GM21528 (cell line): ENCODE data around the gene PDE6B.
"Not testable (repeated sequence)": the region's sequence is repeated elsewhere in the genome, so short reads cannot be mapped to it uniquely, and the experiment has no call there.

ENCODE experiments used
- ATAC-seq: cut with Tn5 transposase; IDR thresholded peaks from one replicate; pipeline ENCODE4 v1.9.1; 2021; ENCODE audit warnings: mild to moderate bottlenecking, moderate library complexity; ENCODE audit not compliant: unreplicated experiment, low FRiP score

PDE6B gene

DNA sequence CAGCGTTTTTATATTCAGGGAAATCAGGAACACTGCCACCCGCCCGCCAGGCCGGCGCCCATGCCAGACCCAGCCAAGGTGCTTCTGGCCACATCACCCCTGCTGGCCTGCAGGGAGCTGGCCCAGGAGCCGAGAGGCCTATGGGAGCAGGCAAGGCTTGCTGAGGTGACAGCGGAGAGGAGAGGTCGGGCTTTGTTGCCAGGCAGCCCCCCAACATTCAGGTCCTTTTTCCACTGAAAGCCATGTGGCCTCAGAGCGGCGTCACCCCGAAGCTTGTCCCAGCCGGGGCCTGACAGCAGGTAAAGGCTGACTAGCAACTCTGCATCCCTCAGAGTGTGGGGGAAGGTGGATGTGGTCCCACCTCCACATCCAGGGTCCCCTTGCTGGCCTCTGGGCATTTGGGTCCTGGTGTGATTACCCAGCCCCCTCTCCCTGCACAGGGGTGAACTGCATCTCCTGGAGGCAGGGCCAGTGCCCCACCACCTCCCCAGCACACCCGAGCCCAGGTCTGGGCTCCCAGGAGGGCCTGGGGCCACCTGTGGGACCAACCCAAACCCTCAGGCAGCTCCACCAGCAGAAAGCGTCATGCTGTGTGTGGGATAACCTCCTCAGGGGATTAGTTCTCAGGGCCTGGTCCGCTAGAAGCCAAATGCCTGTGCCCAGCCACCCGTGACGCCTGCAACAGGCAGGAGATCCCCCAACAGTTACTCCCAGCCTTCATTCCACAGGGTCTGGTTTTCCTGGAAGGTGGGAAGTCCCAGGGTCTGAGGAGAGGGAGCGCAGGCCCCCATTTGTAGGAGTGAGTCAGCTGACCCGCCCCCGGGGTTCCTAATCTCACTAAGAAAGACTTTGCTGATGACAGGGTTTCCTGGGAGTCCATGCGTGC lies at the start of gene PDE6B:
TSS of gene PDE6B (plus strand) at position 869 of the 886 bp plus-strand sequence. CDS start 54 bp downstream, outside the sequence.
- ATAC-seq: no peak

DNA sequence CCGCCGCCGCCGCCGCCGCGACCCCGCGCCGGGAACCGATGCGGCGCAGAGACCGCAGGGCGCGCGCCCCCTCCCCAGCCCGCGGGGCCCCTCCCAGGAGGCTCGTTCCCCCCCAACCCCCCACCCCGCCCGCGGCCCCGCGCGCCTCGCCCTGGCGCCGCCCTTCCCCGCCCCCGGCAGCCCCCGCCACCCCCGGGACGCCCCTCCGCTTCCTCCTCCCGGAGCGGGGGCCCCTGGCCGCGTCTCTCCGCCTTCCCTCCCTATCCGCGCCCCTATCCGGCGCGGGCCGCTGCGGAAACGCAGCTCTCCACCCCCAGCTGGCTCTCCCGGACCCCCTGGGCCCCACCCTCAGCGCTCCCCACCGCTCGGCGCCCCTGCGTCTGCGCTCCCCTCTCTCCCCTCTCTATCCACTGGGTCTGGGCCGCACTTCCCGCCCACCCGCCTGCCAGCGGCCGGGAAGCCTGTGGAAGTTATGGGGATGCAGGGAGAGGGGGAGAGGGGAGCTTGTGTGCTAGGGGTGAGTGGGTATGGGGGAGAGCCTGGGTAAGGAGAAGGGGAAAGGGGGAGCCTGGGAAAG lies 49.0 kb upstream of the PDE6B start, which contains the start of gene TMEM271:
TSS of gene TMEM271 (minus strand) at position 51 of the 577 bp plus-strand sequence. CDS start 233 bp downstream, outside the sequence.
- no peak for ATAC-seq

DNA sequence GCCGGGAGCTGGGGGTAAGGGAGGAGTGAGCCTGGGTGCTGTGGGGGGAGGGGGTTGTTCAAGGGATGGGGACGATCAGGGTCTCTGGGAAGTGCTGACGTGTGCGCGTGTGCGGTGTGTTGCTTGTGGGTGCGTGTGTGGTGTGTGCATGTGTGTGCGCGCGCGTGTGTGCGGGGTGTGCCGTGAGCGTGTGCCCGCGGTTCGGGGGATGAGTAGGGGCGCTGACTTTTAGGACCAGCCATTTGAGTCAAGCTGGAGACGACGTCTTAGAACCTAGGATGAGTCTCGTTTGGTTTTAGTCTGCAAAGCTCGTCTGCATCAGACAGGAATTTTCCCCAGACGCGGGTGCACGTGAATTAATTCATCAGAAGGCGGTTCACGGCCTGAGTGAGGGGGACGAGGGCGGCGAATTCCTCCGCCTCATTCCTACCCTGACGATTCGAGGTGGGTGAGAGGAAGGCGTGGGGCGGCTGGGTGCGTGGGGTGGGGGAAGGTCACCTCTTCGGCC lies 48.3 kb upstream of the PDE6B start:
- no peak for ATAC-seq

DNA sequence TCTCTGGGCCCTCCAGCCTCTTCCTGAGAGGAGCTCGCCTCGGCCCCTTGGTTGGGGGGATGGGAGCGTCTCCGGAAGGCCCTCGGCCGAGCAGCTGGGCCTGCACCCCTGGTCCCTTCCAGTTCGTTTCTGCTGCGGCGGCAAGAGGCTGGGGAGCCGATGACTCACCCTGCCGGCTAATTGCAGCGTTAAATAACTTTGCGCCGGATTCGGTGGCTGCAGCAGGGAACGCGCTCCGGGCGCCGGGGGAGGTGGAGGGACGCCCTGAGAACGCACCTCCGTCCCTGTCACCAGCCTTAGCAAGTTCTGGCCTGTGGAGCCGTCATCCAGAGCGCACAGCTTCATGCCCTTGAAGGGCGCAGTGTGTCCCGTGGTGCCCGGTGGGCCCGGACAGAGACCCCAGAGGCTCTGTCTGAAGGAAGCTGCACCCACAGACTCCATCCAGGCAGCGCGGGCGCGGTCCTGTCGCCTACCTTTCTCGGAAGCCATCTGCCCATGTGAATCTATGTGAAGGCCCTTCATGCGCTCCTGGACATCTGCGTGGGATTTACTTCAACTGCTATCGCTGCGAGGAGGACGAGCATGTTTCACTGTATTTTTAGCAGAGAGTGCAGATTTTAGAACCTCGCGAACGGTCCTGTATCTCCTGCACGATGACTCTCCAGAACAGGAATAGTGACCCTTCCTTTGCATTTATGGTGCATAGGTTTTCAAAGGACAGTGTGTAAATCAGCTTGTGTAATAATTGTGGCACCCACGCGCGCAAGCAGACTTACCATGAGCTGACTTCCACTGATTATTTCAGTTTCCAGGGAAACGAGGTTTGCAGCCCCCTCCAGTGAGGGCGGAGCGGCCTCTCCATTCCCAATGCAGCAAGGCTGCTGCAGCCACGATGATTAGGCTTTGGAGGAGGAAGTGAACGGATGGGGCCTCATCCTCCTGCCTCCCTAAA lies 47.6 kb upstream of the PDE6B start:
- ATAC-seq: no peak

DNA sequence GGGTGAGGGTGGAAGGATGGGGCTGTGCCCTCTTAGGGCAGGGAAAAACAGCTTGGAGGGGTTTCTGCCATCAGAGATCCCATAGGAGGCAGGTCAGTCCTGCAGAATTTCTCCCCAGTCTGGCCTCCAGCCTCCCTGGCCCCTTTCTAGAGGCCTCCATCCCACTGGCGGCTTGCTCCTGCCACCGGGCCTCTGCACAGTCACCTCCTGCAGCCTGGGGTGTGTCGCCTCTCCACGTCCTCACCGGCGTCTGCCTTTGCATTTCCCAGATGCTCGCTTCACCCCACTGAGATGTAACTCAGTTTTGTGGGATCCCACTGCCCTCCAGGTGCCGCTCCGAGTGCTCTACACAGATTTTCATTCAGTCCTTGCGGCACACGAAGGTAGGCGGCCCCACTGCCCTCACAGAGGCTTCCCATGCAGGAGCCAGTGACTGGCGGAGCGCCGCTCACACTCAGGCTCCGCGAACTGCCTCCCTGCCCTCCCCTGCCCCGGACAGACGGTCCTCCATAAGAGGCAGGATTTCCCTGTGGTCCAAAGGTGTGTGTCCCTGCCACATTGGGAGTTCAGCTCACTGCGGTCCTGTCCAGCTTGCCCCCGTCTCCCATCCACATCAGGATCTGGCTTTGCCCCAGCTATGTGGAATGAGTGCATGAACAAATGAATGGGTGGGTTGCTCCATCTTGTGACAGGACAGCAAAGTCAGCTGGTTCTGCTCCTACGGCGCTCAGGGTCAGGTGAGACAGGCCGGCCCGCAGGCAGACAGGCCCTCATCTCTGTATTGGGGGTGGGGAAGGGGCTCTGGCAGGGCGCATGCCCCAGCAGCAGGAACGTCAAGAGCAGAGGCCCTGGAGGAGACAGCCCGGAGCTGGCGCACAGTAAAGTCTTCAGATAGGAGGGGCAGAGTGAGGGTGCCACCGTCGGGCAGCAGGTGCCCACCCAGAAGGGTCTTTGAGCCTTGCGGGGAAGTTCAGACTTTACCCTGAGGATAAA lies 46.6 kb upstream of the PDE6B start:
- ATAC-seq: no peak

DNA sequence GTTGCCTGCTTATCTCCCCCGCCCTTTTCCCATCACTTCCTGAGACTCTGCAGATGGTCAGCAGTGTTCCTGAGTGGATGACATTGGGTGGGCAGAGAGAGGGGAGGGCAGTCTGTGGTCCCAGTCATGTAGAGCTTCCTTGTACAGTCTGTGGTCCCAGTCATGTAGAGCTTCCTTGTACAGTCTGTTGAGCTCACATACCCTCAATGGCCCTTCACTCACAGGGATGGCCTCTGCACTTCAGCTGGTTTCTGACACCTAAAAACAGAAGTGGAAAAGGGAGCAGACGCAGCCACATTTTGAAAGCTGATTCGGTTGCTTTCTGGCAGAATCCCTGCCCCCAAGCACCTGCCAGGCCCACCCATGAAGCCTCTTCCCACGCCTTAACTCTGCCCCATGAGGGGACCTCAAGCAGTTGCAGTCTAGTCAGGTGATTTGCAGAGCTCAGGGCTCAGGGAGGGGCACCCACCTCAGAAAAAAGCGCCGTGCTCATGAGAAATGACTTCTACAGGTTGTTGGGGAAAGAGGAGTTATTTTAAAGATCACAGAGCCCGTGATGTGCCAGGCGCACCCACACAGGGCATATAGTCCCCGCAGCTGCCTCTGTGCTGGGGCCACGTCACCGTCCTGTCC lies 45.7 kb upstream of the PDE6B start:
- no peak for ATAC-seq

DNA sequence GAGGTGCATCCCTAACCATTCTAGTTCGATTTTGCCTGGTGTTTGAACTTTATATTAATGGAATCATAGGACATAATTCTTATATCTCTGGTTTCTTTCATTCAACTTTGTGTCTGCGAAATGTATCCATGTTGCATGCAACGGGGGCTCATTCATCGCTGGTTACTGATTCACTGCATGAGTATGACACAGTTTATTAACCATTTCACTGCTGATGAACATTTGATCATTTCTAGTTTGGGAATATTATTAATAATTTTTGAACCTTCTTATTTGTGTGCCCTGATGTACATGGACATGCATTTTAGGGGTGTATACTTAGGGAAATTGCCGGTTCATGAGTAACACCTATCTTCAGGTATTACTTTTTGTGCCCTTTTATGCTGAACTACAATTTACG lies 44.2 kb upstream of the PDE6B start:
- ATAC-seq: no peak

DNA sequence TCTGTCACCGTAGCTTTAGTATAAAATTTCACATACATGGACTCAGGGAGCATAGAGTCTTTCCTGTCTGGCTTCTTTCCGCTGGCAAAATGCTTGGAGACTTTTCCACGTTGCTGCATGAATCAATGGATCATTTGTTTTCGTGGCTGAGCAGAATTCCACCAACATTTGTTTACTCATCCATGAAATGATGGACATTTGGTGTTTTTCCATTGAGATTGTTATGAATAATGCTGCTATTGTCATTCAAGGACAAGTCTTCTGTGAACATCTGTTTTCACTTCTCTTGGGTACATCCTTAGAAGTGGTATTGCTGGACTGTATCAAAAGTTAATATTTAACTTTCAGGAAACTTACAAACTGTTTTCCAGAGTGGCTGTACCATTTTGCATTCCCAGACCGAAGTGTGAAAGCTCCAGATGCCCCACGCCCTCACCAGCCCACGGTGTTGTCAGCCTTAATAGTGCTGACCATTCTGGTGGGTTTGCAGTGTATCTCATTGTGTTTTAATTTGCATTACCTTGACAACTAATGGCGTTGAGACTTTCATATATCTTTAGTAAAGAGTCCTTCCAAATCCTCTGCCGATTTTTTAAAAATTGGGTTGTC lies 43.5 kb upstream of the PDE6B start:
- ATAC-seq: no peak

DNA sequence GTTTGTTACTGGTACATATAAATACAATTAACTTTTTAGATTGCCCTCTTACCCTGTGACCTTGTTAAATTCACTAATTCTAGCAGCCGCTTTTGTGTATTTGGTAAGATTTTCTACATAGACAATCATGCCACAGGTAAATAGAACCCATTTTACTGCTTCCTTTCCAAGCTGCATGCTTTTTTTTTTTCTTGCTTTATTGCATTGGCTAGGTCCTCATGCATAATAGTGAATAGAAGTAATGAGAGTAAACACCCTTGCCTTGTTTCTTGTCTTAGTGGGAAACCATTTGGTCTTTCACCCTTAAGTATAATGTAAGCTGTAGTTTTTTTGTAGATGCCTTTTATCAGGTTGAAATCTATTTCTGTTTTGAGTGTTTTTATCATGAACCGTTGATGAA lies 41.6 kb upstream of the PDE6B start:
- ATAC-seq: no peak

DNA sequence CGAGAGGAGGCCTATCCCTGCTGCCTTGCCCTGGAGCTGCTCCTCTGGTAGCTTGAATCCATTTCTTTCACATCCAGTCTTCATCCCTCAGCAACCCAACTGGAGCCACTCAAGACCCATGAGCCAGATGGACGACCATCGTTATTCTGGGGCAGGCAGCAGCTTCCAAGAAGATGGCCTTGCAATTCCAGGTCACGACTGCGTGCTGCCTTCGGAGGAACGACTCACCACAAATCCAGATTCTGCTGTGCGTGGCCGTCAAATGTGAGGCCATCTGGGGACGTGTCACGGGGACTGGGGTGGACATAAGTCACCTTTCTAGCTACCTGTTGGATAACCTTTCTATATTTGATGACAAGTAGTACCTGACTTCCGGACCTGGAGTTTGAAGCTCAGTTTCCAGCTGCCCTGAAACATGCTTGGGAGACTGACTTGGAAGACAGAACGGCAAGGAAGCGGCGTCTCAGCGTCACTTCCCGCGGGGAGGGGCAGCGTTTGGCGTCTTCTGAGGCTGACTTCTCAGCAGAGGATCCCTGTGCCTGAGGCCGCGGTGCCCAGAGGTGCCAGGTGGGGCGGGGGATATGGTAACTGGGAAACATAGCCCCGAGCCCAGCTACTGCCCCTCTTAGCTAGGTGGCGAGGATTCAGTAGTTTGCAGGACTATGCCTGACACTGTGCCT lies 37.6 kb upstream of the PDE6B start:
- ATAC-seq: no peak

DNA sequence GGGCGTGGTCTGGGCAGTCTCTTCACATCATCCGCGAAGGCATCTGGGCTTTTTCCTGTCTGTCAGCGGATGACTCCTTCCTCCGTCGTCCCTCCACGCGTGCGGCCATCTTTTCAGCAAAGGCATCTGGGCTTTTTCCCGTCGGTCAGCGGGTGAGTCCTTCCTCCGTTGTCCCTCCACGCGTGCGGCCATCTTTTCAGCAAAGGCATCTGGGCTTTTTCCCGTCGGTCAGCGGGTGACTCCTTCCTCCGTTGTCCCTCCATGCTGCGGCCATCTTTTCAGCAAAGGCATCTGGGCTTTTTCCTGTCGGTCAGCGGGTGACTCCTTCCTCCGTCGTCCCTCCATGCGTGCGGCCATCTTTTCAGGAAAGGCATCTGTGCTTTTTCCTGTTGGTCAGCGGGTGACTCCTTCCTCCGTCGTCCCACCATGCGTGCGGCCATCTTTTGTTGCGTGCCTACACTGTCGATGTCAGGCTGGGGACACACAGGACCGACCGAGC lies 37.0 kb upstream of the PDE6B start:
- ATAC-seq: no peak

DNA sequence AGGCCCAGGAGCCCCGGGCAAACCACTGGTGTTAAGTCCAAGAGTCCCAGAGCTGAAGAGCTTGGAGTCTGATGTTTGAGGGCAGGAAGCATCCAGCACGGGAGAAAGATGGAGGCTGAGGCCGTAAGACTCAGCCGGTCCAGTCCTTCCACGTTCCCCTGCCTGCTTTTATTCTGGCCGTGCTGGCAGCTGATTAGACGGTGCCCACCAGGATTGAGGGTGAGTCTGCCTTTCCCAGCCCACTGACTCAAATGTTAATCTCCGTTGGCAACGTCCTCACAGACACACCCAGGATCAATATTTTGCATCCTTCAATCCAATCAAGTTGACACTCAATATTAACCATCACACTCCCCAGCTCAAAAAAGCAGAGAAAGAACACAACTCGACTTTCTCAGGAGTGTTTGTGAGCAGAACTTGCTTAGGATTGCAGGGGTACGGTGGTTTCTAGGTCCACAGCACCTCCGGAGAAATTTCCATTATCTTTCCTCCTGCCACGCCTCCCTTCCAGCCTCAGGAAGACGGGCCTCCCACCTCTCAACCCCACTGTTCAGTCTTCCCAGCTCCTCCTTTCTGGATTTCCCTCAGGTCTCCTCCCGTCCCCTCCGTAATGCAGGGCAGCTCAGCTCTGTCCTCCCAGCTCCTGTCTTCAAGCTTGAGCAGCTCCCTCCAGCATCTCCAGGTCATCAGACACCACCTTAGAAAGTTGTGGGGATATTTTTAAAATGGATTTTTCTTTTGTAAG lies 36.0 kb upstream of the PDE6B start:
- ATAC-seq: no peak

DNA sequence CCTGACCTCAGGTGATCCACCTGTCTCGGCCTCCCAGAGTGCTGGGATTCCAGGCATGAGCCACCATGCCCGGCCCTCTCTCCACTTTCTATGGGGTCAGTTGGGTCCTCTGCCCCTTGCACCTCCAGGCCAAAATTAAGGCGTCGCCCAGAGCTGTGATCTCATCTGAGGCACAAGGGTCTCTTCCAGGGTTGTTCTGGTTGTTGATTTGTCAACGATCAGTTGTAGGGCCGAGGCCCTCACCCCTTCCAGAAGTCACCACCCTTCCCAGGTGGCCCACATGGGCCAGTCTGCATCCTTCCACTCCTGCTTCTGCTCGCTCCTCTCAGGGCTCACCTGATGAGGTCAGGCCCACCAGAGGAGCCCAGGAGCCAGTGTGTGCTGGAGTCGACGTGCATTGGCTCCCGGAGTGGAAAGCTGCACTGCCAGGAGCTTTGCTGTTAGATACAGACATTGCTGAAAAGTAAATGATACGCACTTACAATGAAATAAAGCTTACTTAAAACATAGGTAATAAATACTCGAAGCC lies 35.0 kb upstream of the PDE6B start:
- ATAC-seq: no peak

DNA sequence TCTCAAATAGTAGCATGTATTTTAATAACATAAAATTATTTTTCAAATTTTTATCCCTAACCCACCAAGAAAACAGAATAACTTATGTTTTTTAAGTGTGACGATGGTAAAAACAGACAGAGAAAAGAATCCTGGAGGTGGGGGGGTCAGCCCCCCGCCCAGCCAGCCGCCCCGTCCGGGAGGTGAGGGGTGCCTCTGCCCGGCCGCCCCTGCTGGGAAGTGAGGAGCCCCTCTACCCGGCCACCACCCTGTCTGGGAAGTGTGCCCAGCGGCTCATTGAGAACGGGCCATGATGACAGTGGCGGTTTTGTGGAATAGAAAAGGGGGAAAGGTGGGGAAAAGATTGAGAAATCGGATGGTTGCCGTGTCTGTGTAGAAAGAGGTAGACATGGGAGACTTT lies 33.2 kb upstream of the PDE6B start:
- not testable (repeated sequence) for ATAC-seq

DNA sequence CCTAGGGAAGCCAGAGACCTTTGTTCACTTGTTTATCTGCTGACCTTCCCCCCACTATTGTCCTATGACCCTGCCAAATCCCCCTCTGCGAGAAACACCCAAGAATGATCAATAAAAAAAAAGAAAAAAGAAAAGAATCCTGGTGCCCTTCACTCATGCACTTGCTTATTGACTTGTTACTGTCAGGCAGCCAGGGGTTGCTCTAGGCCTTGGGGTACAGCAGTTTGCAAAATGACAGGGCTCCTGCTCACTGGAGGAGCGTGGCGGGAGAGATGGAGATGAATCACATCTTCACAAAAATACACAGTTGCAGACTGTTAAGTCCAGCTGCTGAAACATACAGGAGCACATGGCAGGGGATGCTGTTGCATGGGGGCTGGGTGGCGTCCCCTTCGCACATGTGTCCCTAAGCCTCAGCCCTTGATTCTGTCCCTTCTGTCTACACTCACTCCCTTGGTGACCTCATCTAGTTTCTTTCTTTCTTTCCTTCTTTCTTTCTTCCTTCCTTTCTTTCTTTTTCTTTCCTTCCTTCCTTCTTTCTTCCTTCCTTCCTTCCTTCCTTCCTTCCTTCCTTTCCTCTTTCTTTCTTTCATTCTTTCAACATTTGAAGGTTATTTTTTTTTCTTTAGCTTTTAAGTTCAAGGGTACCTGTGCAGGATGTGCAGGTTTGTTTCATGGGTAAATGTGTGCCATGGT lies 32.4 kb upstream of the PDE6B start:
- ATAC-seq: no peak

DNA sequence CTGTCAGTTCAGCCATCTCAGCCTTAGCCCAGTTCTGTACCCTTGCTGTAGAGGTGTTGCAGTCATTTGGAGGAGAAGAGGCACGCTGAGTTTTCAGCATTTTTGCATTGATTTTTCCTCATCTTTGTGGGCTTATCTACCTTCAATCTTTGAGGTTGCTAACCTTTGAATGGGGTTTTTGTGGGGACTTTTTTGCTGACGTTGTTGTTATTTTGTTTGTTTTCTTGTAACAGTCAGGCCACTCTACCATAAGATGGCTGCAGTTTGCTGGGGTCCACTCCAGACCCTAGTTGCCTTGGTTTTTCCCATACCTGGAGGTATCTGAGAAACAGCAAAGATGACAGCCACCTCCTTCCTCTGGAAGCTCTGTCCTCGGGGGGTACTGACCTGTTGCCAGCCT lies 26.4 kb upstream of the PDE6B start:
- ATAC-seq: no peak
